SK-N-SH (cell line): ENCODE measurements around the gene NBL1. TPM values are rescaled to one million over a fixed set of nuclear protein-coding genes. Genes with fewer than 3 reads are reported as not detected.

Experiments
- CTCF ChIA-PET: fragments of 300-600, 350-600 bp; formaldehyde crosslinking; extraction: SDS; loops from one replicate; lab custom pipeline; 2021; lab: Yijun Ruan, JAX
- POLR2A ChIA-PET: fragments of 350-600 bp; sonication (Branson Sonifier 250); formaldehyde crosslinking; extraction: SDS; loops from one replicate; lab custom pipeline; 2020; ENCODE audit warnings: antibody characterized with exemption, inconsistent platforms; lab: Yijun Ruan, JAX
- DNase-seq: peaks from one replicate; pipeline ENCODE4 v3.0.0; 2012
- H2AFZ ChIP-seq: fragments of 200-600 bp; sonication (generic); 2 replicates; pipeline ENCODE4 v1.8.1; 2016; ENCODE audit warnings: antibody characterized with exemption, mild to moderate bottlenecking, low read depth
- H3F3A ChIP-seq: fragments of 200-600 bp; sonication (generic); replicated peaks from 2 replicates; pipeline ENCODE3; 2016; ENCODE audit warnings: antibody characterized with exemption, mild to moderate bottlenecking; ENCODE audit not compliant: insufficient read depth
- H3K27ac ChIP-seq, 2 experiments: fragments of 200-500 bp in 1 of 2; fragments of 200-600 bp in 1 of 2; sonication (Bioruptor generic) in 1 of 2; sonication (generic), shearing (Covaris generic) in 1 of 2; 2 replicates each; pipeline versions ENCODE4 v1.5.1 to v1.6.1; 2014 to 2016; ENCODE audit warnings: low read depth in 2 of 2, inconsistent platforms in 1 of 2, low read length in 1 of 2, mild to moderate bottlenecking in 1 of 2, mixed read lengths in 1 of 2
- H3K27me3 ChIP-seq: fragments of 200-600 bp; sonication (generic), shearing (Covaris generic); 2 replicates; pipeline ENCODE4 v1.6.1; 2016; ENCODE audit warnings: mixed run types; ENCODE audit not compliant: insufficient read depth
- H3K36me3 ChIP-seq, 2 experiments: fragments of 200-500 bp in 1 of 2; fragments of 200-600 bp in 1 of 2; sonication (Bioruptor generic) in 1 of 2; sonication (generic) in 1 of 2; replicated peaks in 1 of 2; 2 replicates each; pipeline versions ENCODE3 to v1.5.1; 2014 to 2016; ENCODE audit warnings: low read length in 1 of 2, mild to moderate bottlenecking in 1 of 2; ENCODE audit not compliant: insufficient read depth in 2 of 2, control insufficient read depth in 1 of 2
- H3K4me1 ChIP-seq, 2 experiments: fragments of 200-500 bp in 1 of 2; fragments of 200-600 bp in 1 of 2; sonication (Bioruptor generic) in 1 of 2; sonication (generic), shearing (Covaris generic) in 1 of 2; 2 replicates each; pipeline versions ENCODE4 v1.5.1 to v1.6.1; 2014 to 2016; ENCODE audit warnings: low read depth in 1 of 2, low read length in 1 of 2, mixed run types in 1 of 2; ENCODE audit not compliant: insufficient read depth in 2 of 2, control insufficient read depth in 1 of 2
- H3K4me2 ChIP-seq: fragments of 200-600 bp; sonication (generic), shearing (Covaris generic); 2 replicates; pipeline ENCODE4 v1.6.1; 2017; ENCODE audit warnings: mixed run types
- H3K4me3 ChIP-seq, 2 experiments: fragments of 200-500 bp in 1 of 2; fragments of 200-600 bp in 1 of 2; sonication (Bioruptor generic) in 1 of 2; sonication (generic), shearing (Covaris generic) in 1 of 2; 2 replicates each; pipeline versions ENCODE4 v1.5.1 to v1.8.1; 2014 to 2016; ENCODE audit warnings: low read depth in 2 of 2, inconsistent platforms in 1 of 2, low read length in 1 of 2, mild to moderate bottlenecking in 1 of 2, mixed read lengths in 1 of 2, moderate library complexity in 1 of 2
- H3K79me2 ChIP-seq: fragments of 200-600 bp; sonication (generic); 2 replicates; pipeline ENCODE4 v1.8.1; 2017; ENCODE audit warnings: mild to moderate bottlenecking; ENCODE audit not compliant: insufficient read depth
- H3K9ac ChIP-seq: fragments of 200-600 bp; sonication (generic); 2 replicates; pipeline ENCODE4 v1.6.1; 2017; ENCODE audit warnings: mixed run types
- H3K9me2 ChIP-seq: fragments of 200-600 bp; sonication (generic); 2 replicates; pipeline ENCODE4 v1.6.1; 2017; ENCODE audit warnings: mixed run types
- H3K9me3 ChIP-seq: fragments of 200-600 bp; sonication (generic); 2 replicates; pipeline ENCODE4 v1.6.1; 2017; ENCODE audit warnings: mixed run types, mild to moderate bottlenecking, moderate library complexity
- H4K20me1 ChIP-seq: fragments of 200-600 bp; sonication (generic); 2 replicates; pipeline ENCODE4 v1.6.1; 2017; ENCODE audit warnings: mild to moderate bottlenecking, mixed run types; ENCODE audit not compliant: insufficient read depth
- CTCF ChIP-seq: fragments of 200-600 bp; sonication (generic); IDR thresholded peaks from 2 replicates; pipeline ENCODE4 v1.6.1; 2017; ENCODE audit warnings: antibody characterized with exemption, mild to moderate bottlenecking, moderate library complexity
- FOXJ3 ChIP-seq: sonication (generic); formaldehyde crosslinking; IDR thresholded peaks from 2 replicates; pipeline ENCODE4 v1.5.1; 2020; ENCODE audit warnings: mild to moderate bottlenecking, missing genetic modification reagents
- MXI1 ChIP-seq: IDR thresholded peaks from 2 replicates; pipeline ENCODE4 v1.6.1; 2012; ENCODE audit warnings: mild to moderate bottlenecking, low read depth, low read length, improper control_type of control experiment
- NFIC ChIP-seq: IDR thresholded peaks from 2 replicates; pipeline ENCODE4 v1.4.0; 2012; ENCODE audit warnings: borderline replicate concordance
- NRF1 ChIP-seq: IDR thresholded peaks from 2 replicates; pipeline ENCODE4 v1.6.1; 2012; ENCODE audit warnings: low read depth, mild to moderate bottlenecking, low read length
- SMC3 ChIP-seq: IDR thresholded peaks from 2 replicates; pipeline ENCODE4 v1.6.1; 2012; ENCODE audit warnings: low read depth, low read length, improper control_type of control experiment
- TEAD4 ChIP-seq: IDR thresholded peaks from 2 replicates; pipeline ENCODE4 v1.4.0; 2012; ENCODE audit warnings: mild to moderate bottlenecking, borderline replicate concordance; ENCODE audit not compliant: insufficient read depth
- USF1 ChIP-seq: IDR thresholded peaks from 2 replicates; pipeline ENCODE4 v1.4.0; 2012; ENCODE audit warnings: low read depth, borderline replicate concordance
- WGBS: methylation state at CpG from one replicate; pipeline ENCODE4 v1.1.6; 2017; ENCODE audit warnings: low lambda C conversion rate; 5-methylcytosine and 5-hydroxymethylcytosine counted together
- polyA plus RNA-seq, 3 experiments: library from polyadenylated mRNA; depleted of rRNA; stranded (reverse); fragments of >200 nt; gene quantifications; 2 replicates each; pipeline ENCODE4 v1.2.3, GENCODE V29; 2012

NBL1 gene
- polyA plus RNA-seq, 1 of the 3 experiments (the other 2 are of a cell fraction): 36.1 TPM

- DNase-seq: no peak
- Histone ChIP-seq H3K27ac (no peak overlapping the region), H3F3A (no peaks in the 10 kb centered on the region), H3K79me2 (no peaks in the 10 kb centered on the region), H3K9me3 (no peaks in the 10 kb centered on the region), H3K4me1 (peaks cover 0 to 14% of the 10 kb centered on the region in 2 experiments; a peak in 1 of 4 replicates), H3K4me3 (no peak overlapping the region), H4K20me1 (0 out of 2 replicates have a peak, but pooled peaks cover 3% of the 10 kb centered on the region), H3K27me3 (no peaks in the 10 kb centered on the region), H2AFZ (no peak overlapping the region), H3K36me3 (no peaks in the 10 kb centered on the region), H3K9me2 (no peaks in the 10 kb centered on the region), H3K9ac (no peak overlapping the region), H3K4me2 (no peak overlapping the region)
- WGBS: 92% methylated on average over 5 of the region's 9 CpGs
- ChIA-PET POLR2A (no interaction called here), CTCF (interaction anchor here (0.7 to 33.1 kb wide), 6 partner anchors 10 to 313 kb away, joined by 3 to 553 read pairs (median 11); no protein-coding TSS in a partner anchor)
- TF ChIP-seq MXI1 (no peak), SMC3 (no peak), TEAD4 (no peak), CTCF (no peak), FOXJ3 (CRISPR knock-in tag) (no peak), NFIC (no peak)
Observed at GRCh38 chr1:19656134-19656779, 12.1 kb downstream of the NBL1 start.

- H3K4me3 ChIP-seq: no peak overlapping the region
- no peak overlapping the region for H3K27ac ChIP-seq
- ChIA-PET CTCF (interaction anchor here (0.7 to 33.1 kb wide), 6 partner anchors 11 to 314 kb away, joined by 3 to 553 read pairs (median 11); no protein-coding TSS in a partner anchor), POLR2A (interaction anchor here (0.5 kb wide), 1 partner anchor 273 kb away, joined by 3 read pairs; no protein-coding TSS in a partner anchor)
- no peaks in the 10 kb centered on the region for H3K79me2 ChIP-seq
- no peak overlapping the region for H2AFZ ChIP-seq
- H3K9ac ChIP-seq: no peak overlapping the region
- H3F3A ChIP-seq: no peaks in the 10 kb centered on the region
- peaks cover 0 to 13% of the 10 kb centered on the region in 2 experiments; a peak in 1 of 4 replicates for H3K4me1 ChIP-seq
- no peaks in the 10 kb centered on the region for H3K36me3 ChIP-seq
- H3K9me2 ChIP-seq: no peaks in the 10 kb centered on the region
- TF ChIP-seq NRF1: no peak
- no peak for TF ChIP-seq USF1
- H4K20me1 ChIP-seq: 0 out of 2 replicates have a peak, but pooled peaks cover 3% of the 10 kb centered on the region
- H3K27me3 ChIP-seq: no peaks in the 10 kb centered on the region
- no peak overlapping the region for H3K4me2 ChIP-seq
- WGBS: 37% methylated on average over 3 of the region's 15 CpGs
- H3K9me3 ChIP-seq: no peaks in the 10 kb centered on the region
- DNase-seq: no peak
Observed at GRCh38 chr1:19656780-19657466, 12.8 kb downstream of the NBL1 start.
